ENCODE measurements around the gene PNKP.
A peak's percentile ranks its signal among the peaks of the same experiment; 100 is the strongest.

PNKP gene

DNA sequence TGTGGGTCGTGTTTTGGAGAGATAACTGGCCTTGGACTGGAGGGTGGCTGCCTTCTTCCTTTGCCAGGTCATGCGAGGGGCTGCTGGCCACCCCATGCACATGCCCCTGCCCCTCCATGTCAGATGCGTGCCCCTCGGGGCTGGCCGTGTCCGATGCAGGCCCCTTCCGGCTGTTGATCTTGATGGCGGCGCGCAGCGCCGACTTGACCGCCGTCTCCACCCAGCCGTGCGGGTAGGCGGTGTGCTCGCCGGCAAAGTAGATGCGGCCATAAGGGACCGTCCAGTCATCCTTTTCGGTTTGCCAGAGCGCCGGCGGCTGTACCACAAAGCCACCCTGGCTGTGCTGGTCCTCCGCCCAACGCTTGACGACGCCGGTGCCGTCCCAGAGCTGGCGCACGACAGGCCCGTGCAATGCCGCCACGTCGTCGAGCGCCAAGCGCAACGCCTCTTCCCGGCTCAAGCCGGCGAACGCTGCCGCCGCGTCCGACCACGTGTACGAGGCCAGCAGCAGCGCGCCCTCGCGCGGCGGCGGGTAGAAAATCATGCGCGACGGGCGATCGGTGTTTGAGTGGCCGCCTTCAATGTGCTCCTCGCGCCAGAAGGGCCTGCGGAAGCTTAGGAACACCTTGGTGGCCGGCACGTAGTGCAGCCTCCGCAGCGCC, 22.4 kb upstream of the PNKP start:
- no peak for DNase-seq

DNA sequence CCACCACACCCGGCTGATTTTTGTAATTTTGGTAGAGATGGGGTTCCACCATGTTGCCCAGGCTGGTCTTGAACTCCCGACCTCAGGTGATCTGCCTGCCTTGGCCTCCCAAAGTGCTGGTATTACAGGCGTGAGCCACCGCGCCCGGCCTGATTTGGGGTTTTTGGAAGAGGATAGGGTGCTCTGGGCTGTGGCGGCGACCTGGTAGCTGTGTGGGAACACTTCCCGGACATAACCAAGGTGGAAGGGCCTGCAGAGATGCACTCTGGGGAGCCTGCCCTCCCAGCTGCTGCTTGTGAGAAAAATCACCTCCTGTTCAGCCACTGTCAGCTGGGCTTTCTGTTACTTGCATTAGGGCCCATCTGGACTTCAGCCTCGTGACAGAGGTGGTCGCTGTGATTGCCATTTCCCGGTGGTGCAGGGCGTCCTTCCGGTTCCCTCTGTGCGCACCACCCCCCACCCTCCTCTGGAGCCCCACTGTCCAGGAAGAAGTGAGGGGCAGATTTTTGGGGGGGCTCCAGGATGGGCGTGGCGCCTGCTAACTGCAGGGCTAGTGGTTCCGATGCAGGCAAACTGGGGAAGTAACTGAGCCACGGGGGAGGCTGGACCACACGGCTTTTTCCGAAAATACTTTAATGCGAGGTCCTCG, 21.8 kb upstream of the PNKP start:
- no peak for DNase-seq

DNA sequence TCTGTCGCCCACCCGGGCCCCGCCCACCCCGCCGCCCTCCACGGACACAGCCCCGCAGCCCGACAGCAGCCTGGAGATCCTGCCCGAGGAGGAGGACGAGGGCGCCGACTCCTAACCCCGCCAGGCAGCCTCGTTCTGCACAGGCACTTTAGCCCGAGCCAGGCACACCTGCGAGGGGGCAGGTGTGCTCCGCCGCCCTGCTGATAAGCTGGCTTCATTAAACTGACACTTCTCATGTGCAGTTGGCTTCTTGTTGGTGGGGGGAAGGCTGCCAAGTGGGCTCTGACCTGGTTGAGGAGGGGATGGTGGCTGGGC, 21.1 kb upstream of the PNKP start:
- no peak for DNase-seq

DNA sequence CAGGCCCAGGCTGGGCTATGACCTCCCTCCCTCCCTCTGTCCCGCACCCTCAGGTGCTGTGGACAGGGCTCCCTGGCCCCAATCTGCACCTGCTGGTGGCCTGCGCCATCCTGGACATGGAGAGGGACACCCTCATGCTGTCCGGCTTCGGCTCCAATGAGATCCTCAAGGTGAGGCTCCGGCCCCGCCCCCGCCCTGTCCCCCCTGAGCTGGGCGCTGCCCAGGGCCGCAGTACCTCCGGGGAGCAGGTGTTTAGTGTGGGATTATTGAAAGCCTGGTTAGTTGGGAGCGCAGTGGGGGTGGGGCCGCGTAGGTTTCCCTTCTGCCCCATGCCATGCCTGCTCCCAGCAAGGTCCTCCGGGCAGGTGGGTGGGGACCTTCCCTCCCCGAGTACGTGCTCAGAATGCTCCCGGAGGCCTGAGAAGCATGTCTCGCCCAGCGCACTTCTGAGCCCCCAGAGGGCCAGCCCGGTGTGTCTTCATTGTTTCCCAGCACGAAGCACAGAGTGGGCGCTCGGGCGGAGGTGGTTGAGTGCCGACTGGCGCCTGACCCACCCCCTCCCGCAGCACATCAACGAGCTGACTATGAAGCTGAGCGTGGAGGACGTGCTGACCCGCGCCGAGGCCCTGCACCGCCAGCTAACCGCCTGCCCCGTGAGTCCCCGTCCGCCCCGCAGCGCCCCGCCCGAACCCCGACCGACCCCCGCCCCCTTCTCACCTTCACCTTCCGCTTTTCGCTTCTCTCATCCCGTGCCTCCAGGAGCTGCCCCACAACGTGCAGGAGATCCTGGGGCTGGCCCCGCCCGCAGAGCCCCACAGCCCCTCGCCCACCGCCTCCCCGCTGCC, 20.5 kb upstream of the PNKP start:
- no peak for DNase-seq

DNA sequence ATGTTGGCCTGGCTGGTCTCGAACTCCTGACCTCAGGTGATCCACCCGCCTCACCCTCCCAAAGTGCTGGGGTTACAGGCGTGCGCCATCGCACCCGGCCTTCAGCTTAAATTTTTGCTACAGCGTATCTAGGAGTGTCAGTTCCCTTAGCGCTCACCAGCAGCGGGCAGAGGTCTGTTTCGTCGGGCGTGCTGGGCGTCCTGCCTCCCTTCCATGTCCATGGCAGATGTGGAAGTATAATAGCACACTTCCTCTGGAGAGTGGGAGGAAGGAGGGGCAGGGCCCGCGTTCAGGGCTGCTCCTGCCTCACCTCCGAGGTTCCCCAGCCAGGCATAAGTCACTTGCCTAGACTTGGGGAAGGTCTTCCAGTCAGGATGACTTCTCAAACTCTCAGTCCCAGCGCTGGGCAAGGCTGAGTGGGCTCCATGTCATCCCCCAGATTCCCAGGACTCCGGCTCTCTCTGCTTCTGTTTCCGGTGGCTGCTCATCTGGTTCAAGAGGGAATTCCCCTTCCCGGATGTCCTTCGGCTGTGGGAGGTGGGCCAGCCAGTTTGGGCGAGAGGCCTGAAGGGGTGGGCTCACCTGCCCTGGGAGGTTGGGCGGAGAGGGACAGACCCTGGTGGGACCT, 19.8 kb upstream of the PNKP start:
- no peak for DNase-seq

DNA sequence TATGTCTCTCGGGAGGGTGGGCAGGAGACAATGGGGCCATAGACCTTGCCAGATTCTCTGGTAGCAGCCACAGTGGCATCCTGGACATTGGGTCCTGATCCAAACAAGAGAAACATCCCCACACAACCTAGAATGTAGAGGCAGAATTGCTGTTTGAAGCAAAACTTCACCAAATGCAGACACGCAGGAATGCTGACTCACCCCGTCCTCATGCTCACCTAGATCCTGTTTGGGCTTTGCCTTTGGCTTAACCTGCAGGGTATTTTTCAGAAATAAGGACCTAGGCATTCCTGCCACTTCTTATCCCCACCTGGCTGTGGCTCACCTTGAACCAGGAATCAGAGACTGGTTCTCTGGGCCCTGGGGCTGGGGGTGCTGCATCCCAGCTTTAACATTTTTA, 17.4 kb upstream of the PNKP start:
- DNase-seq, result no peak

DNA sequence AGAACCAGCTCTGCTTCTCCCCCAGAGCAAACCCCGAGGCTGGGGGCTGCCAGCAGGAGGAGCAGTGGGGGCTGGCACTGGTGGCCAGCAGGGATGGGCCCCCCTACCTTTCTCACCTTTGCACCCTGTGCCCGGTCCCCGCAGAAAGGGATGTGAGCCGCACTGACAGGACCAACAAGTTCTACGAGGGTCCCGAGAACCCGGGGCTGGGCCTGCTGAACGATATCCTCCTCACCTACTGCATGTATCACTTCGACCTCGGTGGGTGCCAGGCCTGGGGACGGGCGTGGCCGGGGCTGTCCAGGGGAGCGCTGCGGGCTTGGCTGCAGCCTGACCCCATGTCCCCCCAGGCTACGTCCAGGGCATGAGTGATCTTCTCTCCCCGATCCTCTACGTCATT, 16.7 kb upstream of the PNKP start:
- DNase-seq, result no peak

DNA sequence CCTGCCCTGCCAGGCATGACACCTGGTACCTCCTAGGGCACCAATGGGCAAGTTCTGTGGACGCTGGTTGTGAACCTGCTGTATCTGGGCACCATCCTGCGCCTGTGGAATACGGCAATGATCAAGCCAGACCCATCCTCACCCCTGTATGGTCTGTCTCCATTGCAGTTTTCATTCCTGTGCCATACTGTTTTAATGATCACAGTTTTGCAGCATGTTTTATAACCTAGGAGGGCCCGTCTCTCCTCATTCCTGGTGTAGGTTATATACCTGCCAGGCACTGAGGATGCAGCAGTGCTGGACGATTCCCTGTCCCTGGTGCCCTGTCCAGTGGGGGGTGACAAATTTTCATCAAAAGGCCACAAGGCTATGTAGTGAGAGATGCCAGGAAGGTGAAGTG, 15.7 kb upstream of the PNKP start:
- no peak for DNase-seq

DNA sequence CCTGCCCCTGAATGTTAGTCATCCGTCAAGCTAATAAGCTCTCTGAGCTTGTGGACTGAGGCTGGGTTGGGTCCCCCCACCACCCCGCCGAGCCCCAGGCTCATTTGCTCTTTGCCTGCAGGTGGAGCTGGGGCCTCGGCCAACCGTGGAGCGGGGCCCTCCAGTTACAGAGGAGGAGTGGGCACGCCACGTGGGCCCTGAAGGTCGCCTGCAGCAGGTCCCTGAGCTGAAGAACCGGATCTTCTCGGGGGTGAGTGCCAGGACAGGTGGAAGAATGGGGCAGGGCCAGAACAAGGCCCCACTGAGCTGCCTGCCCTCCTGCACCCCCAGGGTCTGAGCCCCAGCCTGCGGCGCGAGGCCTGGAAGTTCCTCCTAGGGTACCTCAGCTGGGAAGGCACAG, 15.3 kb upstream of the PNKP start:
- DNase-seq, result no peak

DNA sequence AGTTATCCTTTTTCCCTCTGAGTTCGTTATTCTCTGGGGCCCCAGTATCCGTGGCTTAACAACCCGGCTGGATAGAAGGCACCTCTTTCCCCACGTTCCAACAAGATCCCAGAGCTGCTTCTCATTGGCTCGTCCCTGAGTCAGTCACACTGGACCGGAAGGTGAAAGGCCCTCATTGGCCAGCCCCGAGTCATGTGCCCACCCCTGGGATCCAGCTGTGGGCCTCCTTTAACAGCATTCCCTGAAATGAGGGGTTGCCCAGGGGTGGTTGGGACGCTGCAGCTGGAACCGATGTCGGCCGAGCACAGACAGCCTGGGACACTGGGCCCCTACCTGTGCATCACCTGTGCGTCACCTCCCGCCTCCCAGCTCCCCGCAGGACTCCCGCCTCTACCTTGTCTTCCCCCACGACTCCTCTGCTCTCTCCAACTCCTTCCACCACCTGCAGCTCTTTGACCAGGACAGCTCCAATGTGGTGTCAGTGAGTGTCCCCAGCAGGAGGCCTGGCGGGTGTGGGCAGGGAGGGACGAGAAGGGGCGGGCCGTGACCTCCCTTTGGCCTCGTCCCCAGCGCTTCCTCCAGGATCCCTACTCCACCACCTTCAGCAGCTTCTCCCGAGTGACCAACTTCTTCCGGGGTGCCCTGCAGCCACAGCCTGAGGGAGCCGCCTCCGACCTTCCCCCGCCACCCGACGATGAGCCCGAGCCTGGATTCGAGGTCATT, 14.5 kb upstream of the PNKP start:
- DNase-seq, result no peak

DNA sequence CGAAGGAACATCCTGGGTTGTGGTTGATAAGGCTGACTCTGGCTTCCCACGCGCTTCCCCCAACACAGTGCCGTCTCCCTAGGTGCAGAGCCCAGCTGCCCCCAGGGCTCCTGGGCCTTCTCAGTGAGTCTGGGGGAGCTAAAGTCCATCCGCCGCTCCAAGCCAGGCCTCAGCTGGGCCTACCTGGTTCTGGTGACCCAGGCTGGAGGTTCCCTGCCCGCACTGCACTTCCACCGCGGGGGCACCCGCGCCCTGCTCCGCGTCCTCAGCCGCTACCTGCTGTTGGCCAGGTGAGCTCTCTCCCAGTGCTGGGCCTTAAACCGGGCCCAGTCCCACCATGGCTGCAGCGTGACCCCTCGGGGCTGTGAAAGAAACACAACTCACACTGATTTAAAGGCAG, 13.8 kb upstream of the PNKP start:
- DNase-seq, result no peak

DNA sequence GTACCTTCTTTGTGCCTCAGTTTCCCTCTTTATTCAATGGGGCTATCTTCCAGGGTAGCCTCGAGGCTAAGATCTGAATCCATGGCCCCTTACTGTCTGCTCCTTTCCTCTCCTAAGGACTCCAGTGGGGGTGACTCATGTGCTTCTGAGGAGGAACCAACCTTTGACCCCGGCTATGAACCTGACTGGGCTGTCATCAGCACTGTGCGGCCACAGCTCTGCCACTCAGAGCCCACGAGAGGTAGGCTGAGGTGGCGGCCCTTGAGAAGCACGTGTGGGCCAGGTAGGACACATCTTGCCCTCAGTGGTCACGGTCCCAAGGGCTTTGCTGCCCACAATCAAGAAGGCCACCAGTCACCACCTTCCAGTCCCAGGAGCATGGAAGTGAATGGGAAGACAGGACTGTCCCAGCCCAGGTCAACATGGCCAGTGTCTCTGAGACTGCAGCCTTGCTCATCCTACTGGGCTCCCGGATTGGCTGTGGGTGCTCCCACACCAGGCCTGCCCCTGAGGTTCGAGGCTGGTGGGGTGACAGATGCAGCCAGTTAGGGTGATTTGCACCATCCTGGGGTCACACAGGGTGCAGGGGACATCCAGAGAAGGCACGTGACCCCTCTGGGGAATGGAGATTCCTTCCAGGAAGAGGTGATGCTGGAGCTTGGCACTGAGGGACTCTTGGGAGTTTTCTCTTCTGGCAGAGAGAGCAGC, 12.9 kb upstream of the PNKP start:
- DNase-seq, result no peak

DNA sequence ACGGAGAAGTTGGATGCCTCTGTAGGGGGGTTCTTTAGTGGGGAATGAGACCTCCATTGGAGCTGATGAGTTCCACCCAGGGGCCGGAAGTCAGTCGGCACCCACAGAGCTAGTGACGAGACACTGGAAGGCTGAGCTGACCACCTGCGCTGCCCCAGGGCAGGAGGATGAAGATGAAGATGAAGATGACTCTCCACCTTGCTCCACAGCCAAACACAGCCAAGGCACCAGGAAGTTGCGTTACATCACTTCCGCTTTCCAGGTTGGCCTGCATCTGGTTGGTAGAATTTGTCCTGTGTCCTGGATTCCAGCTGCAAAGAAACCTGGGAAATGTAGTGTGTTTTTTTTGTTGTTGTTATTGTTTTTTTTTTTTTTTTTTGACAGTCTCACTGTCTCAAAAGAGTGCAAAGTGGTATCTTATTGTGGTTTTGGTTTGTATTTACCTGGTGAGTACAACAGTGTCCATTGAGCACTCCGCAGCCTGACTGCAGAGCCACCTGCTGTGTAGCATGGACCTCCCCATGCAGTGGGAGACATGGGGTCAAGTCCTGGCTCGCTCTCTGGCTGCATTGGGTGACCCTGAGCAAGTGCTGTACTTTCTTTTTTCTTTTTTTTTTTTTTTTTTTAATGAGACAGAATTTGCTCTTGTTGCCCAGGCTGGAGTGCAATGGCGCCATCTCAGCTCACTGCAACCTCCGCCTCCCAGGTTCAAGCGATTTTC, 12.0 kb upstream of the PNKP start:
- no peak for DNase-seq

DNA sequence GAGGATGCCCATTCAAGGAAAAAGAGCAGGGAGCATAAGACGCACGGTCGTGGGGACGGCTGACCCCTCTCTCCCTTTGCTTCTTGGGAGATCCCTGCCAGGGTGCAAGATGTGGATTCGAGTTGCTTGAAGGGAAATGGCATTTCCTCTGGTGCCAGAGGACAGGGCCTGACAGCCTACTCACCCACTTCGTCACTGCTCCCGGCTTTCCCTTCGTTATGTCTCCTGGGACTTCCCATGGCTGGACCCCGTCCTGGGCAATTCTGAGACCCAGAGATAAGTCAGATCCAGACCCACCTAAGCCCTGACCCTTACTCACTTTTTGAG, 11.3 kb upstream of the PNKP start:
- no peak for DNase-seq

DNA sequence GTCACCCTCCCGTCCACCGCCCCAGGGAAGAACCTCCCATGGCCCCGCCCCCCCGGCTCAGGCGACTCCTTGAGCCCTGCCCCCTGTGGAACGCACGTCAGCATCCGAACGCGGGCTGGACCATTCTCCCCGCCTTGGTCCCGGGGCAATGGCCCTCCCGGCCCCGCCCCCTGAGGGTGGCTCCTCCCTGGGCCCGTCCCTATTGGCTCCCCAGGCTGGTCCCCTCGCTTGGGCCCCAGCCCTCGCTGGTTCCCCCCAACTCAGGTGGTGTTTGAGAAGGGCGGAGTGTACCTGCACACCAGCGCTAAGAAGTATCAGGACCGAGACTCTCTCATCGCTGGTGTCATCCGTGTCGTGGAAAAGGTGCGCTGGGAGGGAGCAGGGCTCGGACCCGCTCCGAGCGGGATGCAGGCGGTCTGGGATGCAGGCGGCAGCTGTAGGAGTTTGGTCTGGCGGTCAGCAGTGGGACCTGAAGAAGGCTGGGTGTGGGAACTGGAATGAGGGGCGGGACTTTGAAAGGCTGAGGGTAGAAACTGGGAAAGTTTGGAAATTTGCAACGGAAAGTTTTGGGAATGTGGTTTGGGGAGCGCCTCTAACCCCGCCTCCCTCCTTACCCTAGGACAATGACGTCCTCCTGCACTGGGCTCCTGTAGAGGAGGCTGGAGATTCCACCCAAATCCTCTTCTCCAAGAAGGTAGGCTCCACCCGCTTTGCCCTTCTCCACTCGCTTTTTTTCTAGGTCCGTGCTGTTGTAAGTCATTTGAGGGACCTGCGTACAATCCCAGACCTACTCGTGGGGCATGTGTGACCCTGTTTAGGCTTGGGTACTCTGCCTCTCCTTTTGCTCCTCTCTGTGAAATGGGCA, 10.7 kb upstream of the PNKP start:
- peak; percentile 58 for DNase-seq

DNA sequence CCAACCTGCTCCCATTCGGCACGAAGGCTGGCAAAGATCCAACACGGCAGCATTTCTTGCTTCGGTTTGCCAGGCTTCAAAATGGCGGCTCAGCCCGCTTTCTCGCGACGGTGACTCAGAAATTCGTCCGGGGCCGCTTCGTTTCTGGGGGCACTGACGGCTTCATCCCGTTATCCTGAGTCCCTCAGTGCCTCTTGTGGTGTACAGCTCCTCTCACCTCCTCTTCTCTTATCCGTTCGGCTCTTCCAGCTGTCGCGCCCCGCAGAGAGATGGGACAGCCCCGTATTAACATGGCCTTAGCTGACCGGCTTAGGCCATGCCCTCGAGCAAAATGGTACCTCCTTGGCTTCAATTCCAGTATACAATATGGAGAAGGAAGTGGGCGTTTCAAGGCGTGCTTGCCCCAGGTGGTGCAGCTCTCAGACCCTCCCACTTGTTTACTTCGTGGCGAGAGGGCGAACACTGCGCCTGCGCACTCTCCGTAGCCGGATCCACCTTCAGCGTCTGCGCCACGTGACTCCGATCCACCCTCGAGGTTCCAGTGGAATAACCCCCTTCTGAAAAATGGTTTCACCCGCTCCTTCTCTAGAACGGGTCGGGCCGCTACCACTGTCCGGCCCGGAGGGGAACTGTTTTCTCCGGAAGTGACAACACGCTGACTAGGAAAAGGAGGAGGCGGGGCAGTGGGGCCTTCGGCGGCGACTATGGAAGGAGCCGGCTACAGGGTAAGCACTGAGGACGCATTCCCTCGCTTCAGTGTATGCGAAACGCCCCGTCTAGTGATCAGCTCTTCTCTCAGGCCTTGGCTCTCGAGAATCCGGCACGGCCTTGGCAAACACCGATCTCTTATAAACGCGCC, 9.9 kb upstream of the PNKP start, which contains the start of the genes AKT1S1 and TBC1D17:
Gene AKT1S1, minus strand, starts transcription at position 336 of the 859 bp plus-strand sequence. CDS start 4,060 bp downstream, outside the sequence.
Gene TBC1D17, plus strand, starts transcription at position 683 of the 859 bp plus-strand sequence. Its CDS starts 22 bp downstream, at position 705.
- DNase-seq, result peak; percentile 96

DNA sequence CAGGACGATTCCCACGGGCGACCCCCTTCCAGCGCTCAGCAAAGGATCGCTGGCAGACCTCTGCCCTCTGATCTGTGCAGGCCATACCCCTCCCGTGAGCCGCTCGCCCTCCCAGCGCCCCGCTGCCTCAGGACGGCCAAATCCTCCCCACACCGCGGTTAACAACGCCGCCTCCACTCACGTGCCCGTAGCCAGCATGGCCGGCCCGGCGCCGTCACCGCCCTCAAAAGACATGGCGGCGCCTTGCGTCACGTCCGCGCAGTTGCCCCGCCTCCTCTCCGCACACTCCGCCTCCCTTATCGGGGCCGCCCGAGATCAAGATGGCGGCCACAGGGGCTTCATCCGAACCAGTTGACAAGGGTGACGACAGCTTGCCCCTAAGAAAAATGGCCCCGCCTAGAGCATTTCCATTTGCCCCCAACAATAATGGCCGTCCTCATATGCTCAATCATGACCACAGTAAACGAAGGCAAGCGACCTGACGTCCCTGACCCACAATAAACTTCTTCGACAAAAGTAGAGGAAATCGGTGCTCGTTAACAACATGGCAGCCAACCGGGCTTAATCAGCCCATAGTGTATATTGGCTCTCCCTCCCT, 9.1 kb upstream of the PNKP start:
- peak; percentile 86 for DNase-seq

DNA sequence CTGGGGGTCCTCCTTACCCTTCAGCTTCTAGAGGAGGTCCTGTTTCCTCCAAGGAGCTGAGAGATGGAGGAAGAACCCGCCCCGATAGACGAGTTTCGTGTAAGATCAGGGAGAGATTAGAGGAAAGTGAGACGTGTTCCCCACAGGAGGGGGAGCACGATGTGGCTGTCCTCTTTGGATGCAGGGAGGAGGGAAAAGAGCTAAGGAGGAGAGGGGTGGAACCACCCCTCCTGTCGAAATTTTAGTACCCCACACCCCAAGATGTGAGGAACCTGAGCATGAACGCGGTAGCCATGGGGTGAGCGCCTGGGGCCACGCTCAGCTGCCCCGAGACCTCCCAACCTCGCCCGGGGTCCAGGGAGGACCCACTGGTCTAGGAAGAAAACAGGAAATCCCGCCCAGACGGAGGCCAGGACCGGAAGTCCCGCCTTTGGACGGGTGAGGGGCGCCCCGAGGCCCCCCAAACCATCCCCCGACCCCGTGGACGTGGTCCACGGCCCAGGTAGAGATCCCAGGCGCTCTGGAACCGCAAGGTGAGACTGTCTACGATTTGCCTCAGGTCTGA, 8.6 kb upstream of the PNKP start:
- DNase-seq, result no peak

DNA sequence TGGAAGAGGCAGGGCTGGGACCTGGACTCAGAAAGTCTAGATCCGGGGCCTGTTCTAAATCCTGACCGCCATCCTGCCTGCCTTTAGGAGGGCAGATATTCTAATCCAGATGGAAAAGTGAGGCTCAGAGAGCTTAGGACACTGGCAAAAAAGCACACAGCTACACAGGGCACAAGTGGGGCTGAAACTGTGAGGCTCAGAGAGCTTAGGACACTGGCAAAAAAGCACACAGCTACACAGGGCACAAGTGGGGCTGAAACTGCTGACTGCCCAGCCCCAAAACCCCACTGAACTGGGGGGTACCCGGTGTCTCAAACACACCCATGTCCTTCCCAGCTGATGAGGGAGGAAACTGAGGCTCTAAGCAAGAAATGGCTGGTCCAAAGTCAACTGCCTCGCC, 7.8 kb upstream of the PNKP start:
- DNase-seq, result no peak
